Activated T-cell treated with anti-CD3 and anti-CD28 coated beads, Interleukin-2, amount 50 U/mL, for 24 hours (primary cell): ENCODE results near the gene ZNF44.
"Not testable (repeated sequence)": the region's sequence is repeated elsewhere in the genome, so short reads cannot be mapped to it uniquely, and the experiment has no call there.

ENCODE experiments used
- DNase-seq: peaks from one replicate; pipeline ENCODE4 v3.0.0-alpha.2; 2020
- H3K27ac Mint-ChIP-seq: 2 replicates; pipeline ENCODE4 v1.8.0; 2020; ENCODE audit warnings: mild to moderate bottlenecking, mixed read lengths
- H3K27me3 Mint-ChIP-seq: 2 replicates; pipeline ENCODE4 v1.8.0; 2020; ENCODE audit warnings: mixed read lengths
- H3K36me3 Mint-ChIP-seq: 2 replicates; pipeline ENCODE4 v1.8.0; 2020; ENCODE audit warnings: low read depth, mixed read lengths
- H3K4me1 Mint-ChIP-seq: 2 replicates; pipeline ENCODE4 v1.8.0; 2020; ENCODE audit warnings: low read depth, mixed read lengths
- H3K4me3 Mint-ChIP-seq: 2 replicates; pipeline ENCODE4 v1.8.0; 2020; ENCODE audit warnings: mild to moderate bottlenecking, moderate library complexity, mixed read lengths
- H3K9me3 Mint-ChIP-seq: 2 replicates; pipeline ENCODE4 v1.8.0; 2020; ENCODE audit warnings: mixed read lengths

The ZNF44 gene

DNA sequence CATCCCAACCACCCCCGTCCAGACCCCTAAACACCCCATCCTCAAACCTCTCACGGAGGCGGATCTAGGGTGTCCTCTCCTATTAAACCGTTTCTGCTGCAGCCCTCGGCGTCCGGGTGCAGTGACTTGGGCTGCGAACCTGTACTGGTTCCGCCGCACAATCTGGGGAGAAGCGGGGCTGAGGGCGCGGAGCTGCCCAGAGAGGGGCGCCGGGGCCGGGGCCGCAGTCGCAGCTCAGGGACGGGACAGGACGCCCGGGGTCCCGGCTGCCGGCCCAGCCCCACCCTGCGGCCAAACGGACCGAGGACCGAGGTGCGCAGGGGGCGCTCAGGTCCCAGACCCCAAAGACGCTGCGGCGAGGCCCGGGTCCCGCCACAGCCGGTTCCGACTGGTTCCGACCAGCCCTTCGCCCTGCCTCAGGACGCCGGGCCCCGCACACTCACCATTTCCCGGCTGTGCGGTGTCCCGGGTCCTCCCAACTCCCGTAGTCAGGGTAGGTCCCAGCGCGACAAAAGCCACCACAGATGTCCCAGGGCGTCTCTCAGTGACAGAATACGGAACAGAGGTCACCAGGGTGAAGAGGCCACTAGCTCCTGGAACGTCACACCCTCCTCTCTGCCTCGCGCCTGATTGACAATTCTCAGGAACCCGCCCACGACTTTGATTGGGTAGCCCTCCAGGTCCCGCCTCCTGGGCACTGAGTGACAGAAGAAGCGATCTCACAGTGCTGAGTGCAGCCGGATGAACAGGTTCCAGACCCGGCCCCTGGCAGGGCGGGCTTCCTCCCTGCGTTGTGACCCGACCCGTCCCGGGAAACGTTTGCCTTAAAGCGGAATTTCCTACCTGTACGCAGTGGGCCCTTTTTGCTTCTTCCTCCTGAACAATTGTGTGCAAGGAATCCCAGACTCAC is at the start of gene ZNF44:
Gene ZNF44, minus strand, starts transcription at position 635 of the 910 bp plus-strand sequence. Its CDS starts 189 bp downstream, at position 446.
- Mint-ChIP-seq H3K4me1 (peaks cover 36% of the 10 kb centered on the region), H3K9me3 (peaks cover 2% of the 10 kb centered on the region), H3K27me3 (no peaks in the 10 kb centered on the region), H3K27ac (peak within 1 kb of the TSS; percentile 97), H3K36me3 (peaks cover 34% of the 10 kb centered on the region), H3K4me3 (peak within 1 kb of the TSS; percentile 99)
- DNase-seq, result peak; percentile 95

- peak; percentile 99 for DNase-seq
- Mint-ChIP-seq H3K4me1 (peaks cover 43% of the 10 kb centered on the region), H3K4me3 (peak within 1 kb of the TSS; percentile 93), H3K36me3 (peaks cover 12% of the 10 kb centered on the region), H3K9me3 (no peaks in the 10 kb centered on the region), H3K27me3 (no peaks in the 10 kb centered on the region), H3K27ac (peak within 1 kb of the TSS; percentile 95)
Measured at GRCh38 chr19:12333162-12334159, 38.8 kb upstream of the ZNF44 start, which contains the start of gene ZNF563. Gene ZNF563 (minus strand): TSS chr19:12333633. CDS start chr19:12333482, 151 bp downstream.

- Mint-ChIP-seq H3K4me1 (peaks cover 56% of the 10 kb centered on the region), H3K36me3 (peaks cover 18% of the 10 kb centered on the region), H3K4me3 (peak overlapping the region; percentile 93), H3K27ac (peak overlapping the region; percentile 95), H3K27me3 (no peaks in the 10 kb centered on the region), H3K9me3 (no peaks in the 10 kb centered on the region)
- DNase-seq, result peak; percentile 72
Measured at GRCh38 chr19:12331211-12331941, 36.7 kb upstream of the ZNF44 start.

GRCh38 chr19:12330340-12330739 is 35.7 kb upstream of the ZNF44 start:
- no peak overlapping the region for H3K4me3 Mint-ChIP-seq
- peaks cover 27% of the 10 kb centered on the region for H3K36me3 Mint-ChIP-seq
- H3K27me3 Mint-ChIP-seq, result no peaks in the 10 kb centered on the region
- no peak for DNase-seq
- H3K4me1 Mint-ChIP-seq, result peaks cover 63% of the 10 kb centered on the region
- H3K27ac Mint-ChIP-seq, result peak overlapping the region; percentile 6
- no peaks in the 10 kb centered on the region for H3K9me3 Mint-ChIP-seq

GRCh38 chr19:12325690-12326089 is 31.0 kb upstream of the ZNF44 start:
- no peak overlapping the region for H3K27ac Mint-ChIP-seq
- DNase-seq, result no peak
- H3K4me1 Mint-ChIP-seq, result peaks cover 36% of the 10 kb centered on the region
- peaks cover 59% of the 10 kb centered on the region for H3K36me3 Mint-ChIP-seq
- no peaks in the 10 kb centered on the region for H3K27me3 Mint-ChIP-seq
- H3K9me3 Mint-ChIP-seq, result peaks cover 15% of the 10 kb centered on the region
- no peak overlapping the region for H3K4me3 Mint-ChIP-seq

- Mint-ChIP-seq H3K9me3 (peaks cover 48% of the 10 kb centered on the region), H3K4me1 (no peaks in the 10 kb centered on the region), H3K27ac (no peak overlapping the region), H3K27me3 (no peaks in the 10 kb centered on the region), H3K4me3 (no peak overlapping the region), H3K36me3 (peaks cover 87% of the 10 kb centered on the region)
- no peak for DNase-seq
Measured at GRCh38 chr19:12318782-12319413, 24.2 kb upstream of the ZNF44 start.

DNA sequence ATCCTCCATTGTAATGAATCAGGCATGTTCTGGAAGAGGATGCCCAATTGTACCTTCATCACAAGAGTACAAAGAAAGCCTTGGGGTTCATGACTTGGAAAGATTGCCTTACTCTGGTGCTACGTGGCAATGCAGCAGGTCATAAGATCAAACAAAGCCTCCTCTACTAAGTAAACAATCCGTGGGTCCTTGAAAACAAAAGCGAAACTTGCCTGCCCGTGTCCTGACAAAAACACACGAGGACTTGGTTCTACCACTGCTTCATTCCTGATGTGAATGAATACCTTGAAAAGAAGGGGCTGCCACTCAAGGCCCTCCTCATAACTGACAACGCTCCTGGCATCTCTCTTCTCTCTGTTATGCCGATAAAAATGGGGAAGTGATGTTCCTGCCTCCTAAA is 19.9 kb upstream of the ZNF44 start:
- no peak overlapping the region for H3K4me3 Mint-ChIP-seq
- no peaks in the 10 kb centered on the region for H3K27me3 Mint-ChIP-seq
- DNase-seq, result no peak
- H3K9me3 Mint-ChIP-seq, result peaks cover 31% of the 10 kb centered on the region
- peaks cover 53% of the 10 kb centered on the region for H3K36me3 Mint-ChIP-seq
- no peak overlapping the region for H3K27ac Mint-ChIP-seq
- H3K4me1 Mint-ChIP-seq, result no peaks in the 10 kb centered on the region

DNA sequence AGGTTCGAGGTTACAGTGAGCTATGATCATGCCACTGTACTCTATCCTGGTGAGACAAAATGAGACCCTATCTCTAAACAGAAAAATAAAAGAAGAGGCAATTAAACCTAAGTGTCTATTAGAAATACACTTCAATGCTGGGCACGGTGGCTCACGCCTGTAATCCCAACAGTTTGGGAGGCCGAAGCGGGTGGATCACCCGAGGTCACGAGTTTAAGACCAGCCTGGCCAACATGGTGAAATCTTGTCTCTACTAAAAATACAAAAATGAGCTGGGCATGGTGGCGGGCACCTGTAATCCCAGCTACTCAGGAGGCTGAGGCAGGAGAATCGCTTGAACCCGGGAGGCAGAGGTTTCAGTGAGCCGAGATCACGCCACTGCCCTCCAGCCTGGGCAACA is 14.2 kb upstream of the ZNF44 start:
- H3K36me3 Mint-ChIP-seq, result peaks cover 16% of the 10 kb centered on the region
- not testable (repeated sequence) for H3K9me3 Mint-ChIP-seq, H3K4me3 Mint-ChIP-seq, H3K27ac Mint-ChIP-seq, H3K27me3 Mint-ChIP-seq, DNase-seq, H3K4me1 Mint-ChIP-seq

DNA sequence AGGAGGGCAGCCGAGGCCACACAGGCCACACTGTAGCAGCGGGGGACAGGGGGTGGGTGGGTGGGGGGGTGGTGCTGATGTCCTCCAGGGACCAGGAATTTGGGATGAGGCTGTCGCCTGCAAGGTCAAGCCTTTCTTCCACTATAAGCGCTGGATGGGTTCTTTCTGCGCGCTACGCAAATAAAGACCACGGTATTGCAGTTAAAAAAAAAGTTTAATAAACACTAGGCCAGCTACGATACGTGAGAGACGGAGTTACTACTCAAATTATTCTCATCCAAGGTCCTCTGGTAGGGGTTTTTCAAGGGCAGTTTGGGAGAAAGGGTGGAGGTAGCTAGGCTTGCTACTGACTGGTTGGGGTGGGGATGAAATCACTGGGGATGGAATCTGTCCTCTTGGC is 508 bp upstream of the ZNF44 start:
- peaks cover 31% of the 10 kb centered on the region for H3K4me1 Mint-ChIP-seq
- no peak for DNase-seq
- H3K36me3 Mint-ChIP-seq, result peaks cover 29% of the 10 kb centered on the region
- peak overlapping the region; percentile 99 for H3K4me3 Mint-ChIP-seq
- H3K27ac Mint-ChIP-seq, result peak overlapping the region; percentile 97
- H3K9me3 Mint-ChIP-seq, result peaks cover 2% of the 10 kb centered on the region
- no peaks in the 10 kb centered on the region for H3K27me3 Mint-ChIP-seq

DNA sequence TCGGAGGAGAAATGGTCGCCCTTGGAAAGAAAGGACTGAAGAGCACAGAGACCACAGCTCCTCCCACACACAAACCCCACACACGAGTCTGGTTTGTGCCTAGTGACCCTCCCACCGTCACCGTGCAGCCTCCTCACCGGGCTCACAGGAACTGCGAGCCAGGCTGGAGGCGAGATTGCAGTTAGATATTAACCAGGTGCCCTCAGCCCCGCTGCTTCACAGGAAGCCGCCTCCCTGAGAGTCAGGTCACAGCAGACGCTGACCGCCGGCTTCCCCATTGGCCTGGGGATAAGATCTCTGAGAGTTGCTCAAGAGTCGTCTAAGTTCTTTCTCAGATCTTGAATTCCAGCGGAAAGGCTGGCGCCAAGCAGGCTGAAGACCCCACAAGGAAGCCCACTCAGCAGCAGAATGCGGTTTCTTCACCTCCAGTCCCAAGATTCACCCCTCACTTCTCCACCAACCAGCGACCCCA is 870 bp downstream of the ZNF44 start:
- Mint-ChIP-seq H3K4me1 (peaks cover 43% of the 10 kb centered on the region), H3K27ac (peak overlapping the region; percentile 97), H3K9me3 (peaks cover 2% of the 10 kb centered on the region), H3K4me3 (peak overlapping the region; percentile 99), H3K27me3 (no peaks in the 10 kb centered on the region), H3K36me3 (peaks cover 41% of the 10 kb centered on the region)
- peak; percentile 47 for DNase-seq

- Mint-ChIP-seq H3K27me3 (no peaks in the 10 kb centered on the region), H3K9me3 (peaks cover 5% of the 10 kb centered on the region), H3K4me3 (peak overlapping the region; percentile 23), H3K27ac (peak overlapping the region; percentile 87), H3K36me3 (peaks cover 67% of the 10 kb centered on the region), H3K4me1 (peaks cover 50% of the 10 kb centered on the region)
- DNase-seq, result no peak
Measured at GRCh38 chr19:12289790-12290065, 5.0 kb downstream of the ZNF44 start.

GRCh38 chr19:12287958-12288500 is 6.7 kb downstream of the ZNF44 start:
- no peak for DNase-seq
- H3K9me3 Mint-ChIP-seq, result peaks cover 5% of the 10 kb centered on the region
- H3K27me3 Mint-ChIP-seq, result no peaks in the 10 kb centered on the region
- H3K4me1 Mint-ChIP-seq, result peaks cover 42% of the 10 kb centered on the region
- H3K27ac Mint-ChIP-seq, result no peak overlapping the region
- no peak overlapping the region for H3K4me3 Mint-ChIP-seq
- H3K36me3 Mint-ChIP-seq, result peaks cover 72% of the 10 kb centered on the region

- Mint-ChIP-seq H3K36me3 (peaks cover 83% of the 10 kb centered on the region), H3K27me3 (no peaks in the 10 kb centered on the region), H3K27ac (no peak overlapping the region), H3K4me1 (peaks cover 45% of the 10 kb centered on the region), H3K4me3 (no peak overlapping the region), H3K9me3 (peaks cover 19% of the 10 kb centered on the region)
- no peak for DNase-seq
Measured at GRCh38 chr19:12284631-12285030, 10.1 kb downstream of the ZNF44 start.
